Neural crest cell (in vitro differentiated cells): ENCODE measurements around the gene KCNIP1. TPM values are rescaled to one million over a fixed set of nuclear protein-coding genes. Genes with fewer than 3 reads are reported as not detected.

ENCODE experiments used
- DNase-seq: peaks from one replicate; pipeline ENCODE4 v3.0.0; 2021; ENCODE audit warnings: low read depth, mixed read lengths, low spot score
- H3K27ac Mint-ChIP-seq: one replicate; pipeline ENCODE4 v1.8.0; 2021; ENCODE audit warnings: mild to moderate bottlenecking, mixed read lengths; ENCODE audit not compliant: unreplicated experiment
- H3K27me3 Mint-ChIP-seq: 2 replicates; pipeline ENCODE4 v1.8.0; 2021; ENCODE audit warnings: low read depth, mild to moderate bottlenecking, mixed read lengths
- H3K36me3 Mint-ChIP-seq: 2 replicates; pipeline ENCODE4 v1.8.0; 2021; ENCODE audit warnings: low read depth, mild to moderate bottlenecking, mixed read lengths
- H3K4me1 Mint-ChIP-seq: 2 replicates; pipeline ENCODE4 v1.8.0; 2021; ENCODE audit warnings: mixed read lengths
- H3K4me3 Mint-ChIP-seq: one replicate; pipeline ENCODE4 v1.8.0; 2021; ENCODE audit warnings: mild to moderate bottlenecking, mixed read lengths
- H3K9me3 Mint-ChIP-seq: 2 replicates; pipeline ENCODE4 v1.8.0; 2021; ENCODE audit warnings: mixed read lengths
- total RNA-seq: library from RNA; stranded (reverse); gene quantifications from 2 replicates; pipeline ENCODE4 v1.2.1, GENCODE V29; 2021
- TF ChIP-seq, protein P1 (sequence below): fragments of 200-600 bp; sonication (generic); conservative IDR thresholded peaks from 2 replicates; pipeline ENCODE4 v1.5.0; 2021; ENCODE audit warnings: antibody characterized with exemption, mild to moderate bottlenecking

KCNIP1 gene
- total RNA-seq, 1 donor from 2014 or later, result 0.96 TPM

DNA sequence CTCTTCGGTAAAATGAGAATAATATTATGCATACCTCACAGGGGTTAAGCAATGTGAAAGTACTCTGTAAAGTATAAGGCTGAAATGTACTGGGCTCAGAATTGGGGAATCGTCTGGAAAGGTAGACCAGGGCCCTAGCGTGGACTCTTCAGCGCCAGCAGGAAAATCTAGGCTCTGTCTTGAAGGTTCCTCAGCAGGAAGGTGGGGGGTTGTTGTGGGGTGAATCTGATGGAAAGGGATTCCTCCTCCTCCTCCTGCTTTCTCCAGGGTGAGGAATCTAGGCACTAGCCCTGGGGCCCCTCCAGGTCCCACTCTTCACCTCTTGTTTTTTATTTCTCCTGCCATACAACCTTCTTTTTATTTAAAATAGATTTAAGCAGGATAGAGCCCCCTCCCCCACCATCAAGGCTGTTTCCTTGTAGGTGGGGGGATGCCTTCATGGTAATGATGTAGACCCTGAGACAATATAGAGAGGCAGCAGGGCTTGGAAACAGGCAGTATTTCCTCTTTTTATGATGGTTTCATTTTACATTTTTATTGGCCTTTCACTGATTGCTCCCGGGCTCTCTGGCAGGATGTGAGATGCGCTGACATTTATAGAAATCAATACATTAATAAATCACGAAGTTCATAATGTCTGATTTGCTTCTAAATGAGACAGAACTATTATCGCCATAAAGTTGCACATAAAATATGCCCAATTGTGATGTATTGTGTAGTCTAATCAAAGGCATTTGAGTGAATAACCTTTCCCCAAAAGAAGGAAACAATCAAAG is 200.8 kb downstream of the KCNIP1 start:
- no peaks in the 10 kb centered on the region for H3K4me1 Mint-ChIP-seq
- H3K27me3 Mint-ChIP-seq, result peaks cover 28% of the 10 kb centered on the region
- H3K36me3 Mint-ChIP-seq, result no peaks in the 10 kb centered on the region
- no peak overlapping the region for H3K4me3 Mint-ChIP-seq
- TF ChIP-seq, protein P1, sequence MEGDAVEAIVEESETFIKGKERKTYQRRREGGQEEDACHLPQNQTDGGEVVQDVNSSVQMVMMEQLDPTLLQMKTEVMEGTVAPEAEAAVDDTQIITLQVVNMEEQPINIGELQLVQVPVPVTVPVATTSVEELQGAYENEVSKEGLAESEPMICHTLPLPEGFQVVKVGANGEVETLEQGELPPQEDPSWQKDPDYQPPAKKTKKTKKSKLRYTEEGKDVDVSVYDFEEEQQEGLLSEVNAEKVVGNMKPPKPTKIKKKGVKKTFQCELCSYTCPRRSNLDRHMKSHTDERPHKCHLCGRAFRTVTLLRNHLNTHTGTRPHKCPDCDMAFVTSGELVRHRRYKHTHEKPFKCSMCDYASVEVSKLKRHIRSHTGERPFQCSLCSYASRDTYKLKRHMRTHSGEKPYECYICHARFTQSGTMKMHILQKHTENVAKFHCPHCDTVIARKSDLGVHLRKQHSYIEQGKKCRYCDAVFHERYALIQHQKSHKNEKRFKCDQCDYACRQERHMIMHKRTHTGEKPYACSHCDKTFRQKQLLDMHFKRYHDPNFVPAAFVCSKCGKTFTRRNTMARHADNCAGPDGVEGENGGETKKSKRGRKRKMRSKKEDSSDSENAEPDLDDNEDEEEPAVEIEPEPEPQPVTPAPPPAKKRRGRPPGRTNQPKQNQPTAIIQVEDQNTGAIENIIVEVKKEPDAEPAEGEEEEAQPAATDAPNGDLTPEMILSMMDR, result no peak
- no peak for DNase-seq
- peaks cover 2% of the 10 kb centered on the region for H3K9me3 Mint-ChIP-seq
- no peak overlapping the region for H3K27ac Mint-ChIP-seq

DNA sequence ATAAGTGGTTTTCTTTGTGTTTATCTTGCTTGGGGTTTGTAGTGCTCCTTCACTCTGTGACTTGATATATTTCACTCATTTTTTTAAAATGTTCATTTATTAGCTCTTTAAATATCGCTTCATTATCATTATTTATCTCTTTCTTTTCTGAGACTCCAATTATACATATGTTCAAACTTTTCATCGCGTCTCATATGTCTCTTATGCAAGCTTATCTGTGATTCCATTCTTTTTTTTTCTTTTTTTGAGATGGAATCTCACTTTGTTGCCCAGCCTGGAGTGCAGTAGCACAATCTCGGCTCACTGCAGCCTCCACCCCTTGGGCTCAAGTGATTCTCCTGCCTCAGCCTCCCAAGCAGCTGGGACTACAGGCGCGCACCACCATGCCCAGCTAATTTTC is 205.8 kb downstream of the KCNIP1 start:
- TF ChIP-seq, protein P1, result no peak
- Mint-ChIP-seq H3K4me3 (no peak overlapping the region), H3K27ac (no peak overlapping the region), H3K27me3 (peaks cover 18% of the 10 kb centered on the region), H3K36me3 (no peaks in the 10 kb centered on the region), H3K9me3 (peaks cover 6% of the 10 kb centered on the region), H3K4me1 (no peaks in the 10 kb centered on the region)
- no peak for DNase-seq

DNA sequence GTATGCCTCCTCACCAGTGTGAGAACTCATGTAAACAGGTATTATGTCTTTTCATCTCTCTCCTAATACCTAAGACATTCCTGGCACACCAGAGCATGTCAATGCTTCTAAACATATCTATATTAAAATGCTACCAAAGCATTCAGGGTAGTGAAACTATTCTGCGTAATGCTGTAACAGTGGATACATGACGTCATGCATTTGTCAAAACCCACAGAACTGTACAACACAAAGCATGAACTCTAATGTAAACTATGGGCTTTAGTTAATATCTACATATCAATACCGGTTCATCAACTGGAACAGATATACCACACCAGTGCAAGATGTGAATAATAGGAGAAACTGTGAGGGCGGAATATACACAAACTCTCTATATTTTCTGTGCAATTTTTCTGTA is 207.5 kb downstream of the KCNIP1 start:
- no peak overlapping the region for H3K4me3 Mint-ChIP-seq
- TF ChIP-seq, protein P1, result no peak
- H3K9me3 Mint-ChIP-seq, result peaks cover 6% of the 10 kb centered on the region
- H3K27ac Mint-ChIP-seq, result no peak overlapping the region
- no peak for DNase-seq
- H3K4me1 Mint-ChIP-seq, result peaks cover 6% of the 10 kb centered on the region
- H3K36me3 Mint-ChIP-seq, result no peaks in the 10 kb centered on the region
- H3K27me3 Mint-ChIP-seq, result peaks cover 16% of the 10 kb centered on the region

DNA sequence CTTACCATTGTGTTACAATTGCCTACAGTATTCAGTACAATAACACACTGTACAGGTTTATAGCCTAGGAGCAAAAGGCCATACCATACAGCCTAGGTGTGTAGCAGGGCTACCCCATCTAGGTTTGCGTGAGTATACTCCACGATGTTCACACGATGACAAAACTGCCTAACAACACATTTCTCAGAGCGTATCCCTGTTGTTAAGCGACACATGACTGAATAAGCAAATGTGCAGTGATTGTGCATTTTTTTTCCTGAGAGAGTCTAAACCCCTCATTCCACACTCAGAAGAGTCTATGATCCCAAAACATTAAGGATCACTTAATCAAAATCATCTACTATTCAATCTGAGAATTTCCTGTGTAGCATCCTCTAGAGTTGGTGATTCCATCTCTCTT is 211.3 kb downstream of the KCNIP1 start:
- TF ChIP-seq, protein P1, result no peak
- H3K9me3 Mint-ChIP-seq, result peaks cover 2% of the 10 kb centered on the region
- no peak overlapping the region for H3K4me3 Mint-ChIP-seq

DNA sequence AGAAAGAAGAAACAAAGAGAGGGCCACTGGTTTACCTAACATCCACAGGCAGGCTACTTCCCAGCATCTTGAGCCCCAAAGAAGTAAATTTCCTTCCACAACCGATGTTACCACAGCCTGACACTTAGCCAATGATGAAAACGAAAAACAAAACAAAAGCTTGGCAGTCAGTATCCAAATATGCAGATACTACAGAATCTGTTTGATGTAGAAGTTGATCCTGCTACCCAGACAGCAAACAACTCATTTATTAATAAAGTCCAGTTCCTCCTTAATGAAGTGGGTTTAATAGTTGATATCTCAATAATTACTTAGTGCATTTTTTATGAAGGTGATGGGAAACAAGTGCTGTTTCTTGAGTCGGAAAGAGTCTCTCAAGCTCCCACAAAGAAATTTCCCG is 212.6 kb downstream of the KCNIP1 start:
- Mint-ChIP-seq H3K4me3 (no peak overlapping the region), H3K9me3 (no peaks in the 10 kb centered on the region), H3K36me3 (no peaks in the 10 kb centered on the region), H3K27me3 (peaks cover 4% of the 10 kb centered on the region), H3K27ac (no peak overlapping the region), H3K4me1 (peaks cover 6% of the 10 kb centered on the region)
- TF ChIP-seq, protein P1, result no peak
- no peak for DNase-seq

More for the DNA sequence above, 211.3 kb downstream of the KCNIP1 start:
- no peaks in the 10 kb centered on the region for H3K36me3 Mint-ChIP-seq
- peaks cover 6% of the 10 kb centered on the region for H3K4me1 Mint-ChIP-seq
- H3K27ac Mint-ChIP-seq, result no peak overlapping the region
- H3K27me3 Mint-ChIP-seq, result peaks cover 6% of the 10 kb centered on the region
- no peak for DNase-seq
